ENCODE measurements around the gene MUTYH.

GRCh38 chr1:45328680-45329079, 11.6 kb downstream of the MUTYH start:
- TF ChIP-seq CTCF (IDR thresholded peaks at IDR 0.05) = no peak
- no peak for TF ChIP-seq POLR2A (IDR thresholded peaks at IDR 0.05)
